ENCODE results near the gene POLR2I.
A peak's percentile ranks its signal among the peaks of the same experiment; 100 is the strongest.

The POLR2I gene

DNA sequence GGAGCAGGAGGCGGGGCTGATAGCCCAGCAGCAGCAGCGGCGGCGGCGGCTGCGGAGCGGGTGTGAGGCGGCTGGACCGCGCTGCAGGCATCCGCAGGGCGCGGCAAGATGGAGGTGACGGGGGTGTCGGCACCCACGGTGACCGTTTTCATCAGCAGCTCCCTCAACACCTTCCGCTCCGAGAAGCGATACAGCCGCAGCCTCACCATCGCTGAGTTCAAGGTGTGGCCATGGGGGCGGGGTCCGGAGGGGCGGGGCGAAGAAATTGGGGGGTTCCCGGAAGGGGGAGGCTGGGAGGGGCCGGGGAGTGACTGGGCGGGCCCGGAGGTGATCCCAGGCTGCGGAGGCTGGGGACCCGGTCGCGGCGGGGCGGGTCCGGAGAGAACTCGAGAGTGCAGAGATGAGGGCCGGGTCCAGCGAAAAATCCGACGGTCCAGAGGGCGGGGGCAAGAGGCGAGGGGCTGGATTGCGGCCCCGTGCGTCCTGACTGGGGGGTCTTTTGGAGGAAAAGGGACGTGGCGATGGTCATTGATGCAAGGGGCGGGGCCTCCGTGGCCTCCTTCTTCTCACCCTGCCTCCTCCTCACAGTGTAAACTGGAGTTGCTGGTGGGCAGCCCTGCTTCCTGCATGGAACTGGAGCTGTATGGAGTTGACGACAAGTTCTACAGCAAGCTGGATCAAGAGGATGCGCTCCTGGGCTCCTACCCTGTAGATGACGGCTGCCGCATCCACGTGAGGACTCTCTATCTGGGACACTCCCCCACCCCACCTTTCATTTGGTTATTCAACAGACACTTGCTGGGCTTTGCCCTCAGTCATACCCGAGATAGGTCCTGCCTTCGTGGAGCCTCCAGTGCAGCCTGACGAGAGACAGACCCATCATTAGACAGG, 1.0 kb upstream of the POLR2I start, which contains the start of gene TBCB (continued):
- TF ChIP-seq ZNF830 (tag by site-specific recombination; IDR thresholded peaks at IDR 0.05; ENCODE audit: low read depth), result no peak
- TF ChIP-seq ZNF426 (tag by site-specific recombination; IDR thresholded peaks at IDR 0.05), result no peak
- TF ChIP-seq ZFP3 (tag by site-specific recombination; IDR thresholded peaks at IDR 0.05; ENCODE audit: low read depth), result no peak
- TF ChIP-seq ZNF677 (tag by site-specific recombination; IDR thresholded peaks at IDR 0.05), result no peak
- no peak for TF ChIP-seq ZNF549 (tag by site-specific recombination; IDR thresholded peaks at IDR 0.05)
- TF ChIP-seq ZNF510 (tag by site-specific recombination; IDR thresholded peaks at IDR 0.05; ENCODE audit: insufficient replicate concordance), result no peak
- TF ChIP-seq TCF7L2 (IDR thresholded peaks at IDR 0.05; ENCODE audit: borderline replicate concordance, low read depth, low read length), result no peak
- TF ChIP-seq ZNF548 (tag by site-specific recombination; IDR thresholded peaks at IDR 0.05), result no peak
- no peak; the same call in 1 of the 2 replicates for TF ChIP-seq ZNF239 (tag by site-specific recombination; IDR thresholded peaks at IDR 0.05)
- no peak for TF ChIP-seq ZNF155 (tag by site-specific recombination; IDR thresholded peaks at IDR 0.05)
- peak; percentile 88 for TF ChIP-seq ZSCAN30 (tag by site-specific recombination; IDR thresholded peaks at IDR 0.05)
- TF ChIP-seq, protein P1, sequence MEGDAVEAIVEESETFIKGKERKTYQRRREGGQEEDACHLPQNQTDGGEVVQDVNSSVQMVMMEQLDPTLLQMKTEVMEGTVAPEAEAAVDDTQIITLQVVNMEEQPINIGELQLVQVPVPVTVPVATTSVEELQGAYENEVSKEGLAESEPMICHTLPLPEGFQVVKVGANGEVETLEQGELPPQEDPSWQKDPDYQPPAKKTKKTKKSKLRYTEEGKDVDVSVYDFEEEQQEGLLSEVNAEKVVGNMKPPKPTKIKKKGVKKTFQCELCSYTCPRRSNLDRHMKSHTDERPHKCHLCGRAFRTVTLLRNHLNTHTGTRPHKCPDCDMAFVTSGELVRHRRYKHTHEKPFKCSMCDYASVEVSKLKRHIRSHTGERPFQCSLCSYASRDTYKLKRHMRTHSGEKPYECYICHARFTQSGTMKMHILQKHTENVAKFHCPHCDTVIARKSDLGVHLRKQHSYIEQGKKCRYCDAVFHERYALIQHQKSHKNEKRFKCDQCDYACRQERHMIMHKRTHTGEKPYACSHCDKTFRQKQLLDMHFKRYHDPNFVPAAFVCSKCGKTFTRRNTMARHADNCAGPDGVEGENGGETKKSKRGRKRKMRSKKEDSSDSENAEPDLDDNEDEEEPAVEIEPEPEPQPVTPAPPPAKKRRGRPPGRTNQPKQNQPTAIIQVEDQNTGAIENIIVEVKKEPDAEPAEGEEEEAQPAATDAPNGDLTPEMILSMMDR (tag by site-specific recombination; IDR thresholded peaks at IDR 0.05), result no peak
- TF ChIP-seq, protein P2, sequence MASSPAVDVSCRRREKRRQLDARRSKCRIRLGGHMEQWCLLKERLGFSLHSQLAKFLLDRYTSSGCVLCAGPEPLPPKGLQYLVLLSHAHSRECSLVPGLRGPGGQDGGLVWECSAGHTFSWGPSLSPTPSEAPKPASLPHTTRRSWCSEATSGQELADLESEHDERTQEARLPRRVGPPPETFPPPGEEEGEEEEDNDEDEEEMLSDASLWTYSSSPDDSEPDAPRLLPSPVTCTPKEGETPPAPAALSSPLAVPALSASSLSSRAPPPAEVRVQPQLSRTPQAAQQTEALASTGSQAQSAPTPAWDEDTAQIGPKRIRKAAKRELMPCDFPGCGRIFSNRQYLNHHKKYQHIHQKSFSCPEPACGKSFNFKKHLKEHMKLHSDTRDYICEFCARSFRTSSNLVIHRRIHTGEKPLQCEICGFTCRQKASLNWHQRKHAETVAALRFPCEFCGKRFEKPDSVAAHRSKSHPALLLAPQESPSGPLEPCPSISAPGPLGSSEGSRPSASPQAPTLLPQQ (tag by site-specific recombination; IDR thresholded peaks at IDR 0.05), result peak; percentile 31
- no peak for TF ChIP-seq ZNF768 (tag by site-specific recombination; IDR thresholded peaks at IDR 0.05)
- peak; percentile 69; the same call in 1 of the 2 replicates for TF ChIP-seq ZNF76 (tag by site-specific recombination; IDR thresholded peaks at IDR 0.05; ENCODE audit: borderline replicate concordance, low read depth)
- no peak for TF ChIP-seq ZNF792 (tag by site-specific recombination; IDR thresholded peaks at IDR 0.05)
- TF ChIP-seq REPIN1 (tag by site-specific recombination; IDR thresholded peaks at IDR 0.05; ENCODE audit: low read depth), result peak; percentile 59; the same call in 1 of the 2 replicates
- TF ChIP-seq GLIS1 (tag by site-specific recombination; IDR thresholded peaks at IDR 0.05), result 0 out of 2 replicates have a peak, but pooled peaks have one; percentile 23
- no peak for TF ChIP-seq ZNF670 (tag by site-specific recombination; IDR thresholded peaks at IDR 0.05; ENCODE audit: low read depth)
- TF ChIP-seq, protein P3, sequence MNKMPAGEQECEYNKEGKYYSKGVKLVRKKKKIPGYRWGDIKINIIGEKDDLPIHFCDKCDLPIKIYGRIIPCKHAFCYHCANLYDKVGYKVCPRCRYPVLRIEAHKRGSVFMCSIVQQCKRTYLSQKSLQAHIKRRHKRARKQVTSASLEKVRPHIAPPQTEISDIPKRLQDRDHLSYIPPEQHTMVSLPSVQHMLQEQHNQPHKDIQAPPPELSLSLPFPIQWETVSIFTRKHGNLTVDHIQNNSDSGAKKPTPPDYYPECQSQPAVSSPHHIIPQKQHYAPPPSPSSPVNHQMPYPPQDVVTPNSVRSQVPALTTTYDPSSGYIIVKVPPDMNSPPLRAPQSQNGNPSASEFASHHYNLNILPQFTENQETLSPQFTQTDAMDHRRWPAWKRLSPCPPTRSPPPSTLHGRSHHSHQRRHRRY (tag by site-specific recombination; IDR thresholded peaks at IDR 0.05), result no peak
- TF ChIP-seq ZNF621 (tag by site-specific recombination; IDR thresholded peaks at IDR 0.05), result no peak
- peak; percentile 97 for TF ChIP-seq SP3 (tag by site-specific recombination; IDR thresholded peaks at IDR 0.05)
- no peak for TF ChIP-seq ZNF221 (tag by site-specific recombination; IDR thresholded peaks at IDR 0.05; ENCODE audit: borderline replicate concordance)
- TF ChIP-seq ZNF571 (tag by site-specific recombination; IDR thresholded peaks at IDR 0.05), result no peak
- TF ChIP-seq ZNF404 (tag by site-specific recombination; IDR thresholded peaks at IDR 0.05), result no peak
- peak; percentile 81 for TF ChIP-seq SCRT2 (tag by site-specific recombination; IDR thresholded peaks at IDR 0.05)
- no peak for TF ChIP-seq ZNF664 (tag by site-specific recombination; IDR thresholded peaks at IDR 0.05)
- TF ChIP-seq, protein P4, sequence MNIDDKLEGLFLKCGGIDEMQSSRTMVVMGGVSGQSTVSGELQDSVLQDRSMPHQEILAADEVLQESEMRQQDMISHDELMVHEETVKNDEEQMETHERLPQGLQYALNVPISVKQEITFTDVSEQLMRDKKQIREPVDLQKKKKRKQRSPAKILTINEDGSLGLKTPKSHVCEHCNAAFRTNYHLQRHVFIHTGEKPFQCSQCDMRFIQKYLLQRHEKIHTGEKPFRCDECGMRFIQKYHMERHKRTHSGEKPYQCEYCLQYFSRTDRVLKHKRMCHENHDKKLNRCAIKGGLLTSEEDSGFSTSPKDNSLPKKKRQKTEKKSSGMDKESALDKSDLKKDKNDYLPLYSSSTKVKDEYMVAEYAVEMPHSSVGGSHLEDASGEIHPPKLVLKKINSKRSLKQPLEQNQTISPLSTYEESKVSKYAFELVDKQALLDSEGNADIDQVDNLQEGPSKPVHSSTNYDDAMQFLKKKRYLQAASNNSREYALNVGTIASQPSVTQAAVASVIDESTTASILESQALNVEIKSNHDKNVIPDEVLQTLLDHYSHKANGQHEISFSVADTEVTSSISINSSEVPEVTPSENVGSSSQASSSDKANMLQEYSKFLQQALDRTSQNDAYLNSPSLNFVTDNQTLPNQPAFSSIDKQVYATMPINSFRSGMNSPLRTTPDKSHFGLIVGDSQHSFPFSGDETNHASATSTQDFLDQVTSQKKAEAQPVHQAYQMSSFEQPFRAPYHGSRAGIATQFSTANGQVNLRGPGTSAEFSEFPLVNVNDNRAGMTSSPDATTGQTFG (tag by site-specific recombination; IDR thresholded peaks at IDR 0.05; ENCODE audit: borderline replicate concordance), result no peak
- peak; percentile 17; the same call in 1 of the 2 replicates for TF ChIP-seq ZNF341 (tag by site-specific recombination; IDR thresholded peaks at IDR 0.05; ENCODE audit: low read depth)
- TF ChIP-seq YY2 (tag by site-specific recombination; IDR thresholded peaks at IDR 0.05), result peak; percentile 74; the same call in 1 of the 2 replicates
- TF ChIP-seq, protein P5, sequence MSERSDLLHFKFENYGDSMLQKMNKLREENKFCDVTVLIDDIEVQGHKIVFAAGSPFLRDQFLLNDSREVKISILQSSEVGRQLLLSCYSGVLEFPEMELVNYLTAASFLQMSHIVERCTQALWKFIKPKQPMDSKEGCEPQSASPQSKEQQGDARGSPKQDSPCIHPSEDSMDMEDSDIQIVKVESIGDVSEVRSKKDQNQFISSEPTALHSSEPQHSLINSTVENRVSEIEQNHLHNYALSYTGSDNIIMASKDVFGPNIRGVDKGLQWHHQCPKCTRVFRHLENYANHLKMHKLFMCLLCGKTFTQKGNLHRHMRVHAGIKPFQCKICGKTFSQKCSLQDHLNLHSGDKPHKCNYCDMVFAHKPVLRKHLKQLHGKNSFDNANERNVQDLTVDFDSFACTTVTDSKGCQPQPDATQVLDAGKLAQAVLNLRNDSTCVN (tag by site-specific recombination; optimal IDR thresholded peaks at IDR 0.05), result peak; percentile 81
